C4-2B (cell line): ENCODE results near the gene TEX52.

ENCODE experiments used
- H3K27ac ChIP-seq: fragments of 450-650 bp; 2 replicates; pipeline ENCODE4 v1.5.1; 2017
- ZFX ChIP-seq: fragments of 450-650 bp; IDR thresholded peaks from 2 replicates; pipeline ENCODE4 v1.6.1; 2017
- TF ChIP-seq, protein P1 (sequence below): fragments of 450-650 bp; conservative IDR thresholded peaks from 2 replicates; pipeline ENCODE4 v1.5.1; 2017; ENCODE audit warnings: mild to moderate bottlenecking

TEX52 gene

DNA sequence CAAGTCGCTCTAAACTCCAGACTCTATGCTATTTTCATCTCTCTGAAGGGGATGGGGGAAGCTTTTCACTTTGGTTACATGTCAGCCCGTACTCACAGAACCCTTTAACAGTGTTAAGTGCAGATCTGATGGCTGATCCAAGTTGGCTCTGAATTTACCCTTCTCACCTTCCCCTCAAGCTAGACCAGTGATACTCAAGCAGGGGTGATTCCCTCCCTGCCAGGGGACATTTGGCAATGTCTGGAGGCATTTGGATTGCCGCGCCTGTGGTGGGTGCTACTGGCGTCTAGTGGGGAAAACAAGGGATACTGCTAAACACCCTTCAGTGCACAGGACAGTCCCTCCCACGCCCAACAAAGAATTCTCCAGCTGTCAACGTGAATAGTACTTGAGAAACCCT lies 6.0 kb upstream of the TEX52 start:
- TF ChIP-seq, protein P1, sequence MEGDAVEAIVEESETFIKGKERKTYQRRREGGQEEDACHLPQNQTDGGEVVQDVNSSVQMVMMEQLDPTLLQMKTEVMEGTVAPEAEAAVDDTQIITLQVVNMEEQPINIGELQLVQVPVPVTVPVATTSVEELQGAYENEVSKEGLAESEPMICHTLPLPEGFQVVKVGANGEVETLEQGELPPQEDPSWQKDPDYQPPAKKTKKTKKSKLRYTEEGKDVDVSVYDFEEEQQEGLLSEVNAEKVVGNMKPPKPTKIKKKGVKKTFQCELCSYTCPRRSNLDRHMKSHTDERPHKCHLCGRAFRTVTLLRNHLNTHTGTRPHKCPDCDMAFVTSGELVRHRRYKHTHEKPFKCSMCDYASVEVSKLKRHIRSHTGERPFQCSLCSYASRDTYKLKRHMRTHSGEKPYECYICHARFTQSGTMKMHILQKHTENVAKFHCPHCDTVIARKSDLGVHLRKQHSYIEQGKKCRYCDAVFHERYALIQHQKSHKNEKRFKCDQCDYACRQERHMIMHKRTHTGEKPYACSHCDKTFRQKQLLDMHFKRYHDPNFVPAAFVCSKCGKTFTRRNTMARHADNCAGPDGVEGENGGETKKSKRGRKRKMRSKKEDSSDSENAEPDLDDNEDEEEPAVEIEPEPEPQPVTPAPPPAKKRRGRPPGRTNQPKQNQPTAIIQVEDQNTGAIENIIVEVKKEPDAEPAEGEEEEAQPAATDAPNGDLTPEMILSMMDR, result no peak
- no peak overlapping the region for H3K27ac ChIP-seq

DNA sequence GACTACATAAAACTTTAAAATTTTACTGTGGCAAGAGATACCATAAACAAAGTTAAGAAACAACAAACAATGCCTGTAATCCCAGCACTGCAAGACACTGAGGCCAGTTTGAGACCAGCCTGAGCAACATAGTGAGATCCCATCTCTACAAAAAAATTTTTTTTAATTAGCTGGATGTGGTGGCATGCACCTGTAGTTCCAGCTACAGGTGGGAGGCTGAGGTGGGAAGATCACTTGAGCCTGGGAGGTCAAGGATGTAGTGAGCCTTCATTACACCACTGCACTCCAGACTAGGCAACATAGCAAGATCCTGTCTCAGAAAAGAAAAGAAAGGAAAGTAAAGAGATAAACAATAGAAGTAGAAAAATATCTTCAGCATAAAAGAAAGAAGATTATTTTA lies 3.3 kb upstream of the TEX52 start:
- no peak overlapping the region for H3K27ac ChIP-seq
- TF ChIP-seq ZFX, result no peak
- TF ChIP-seq, protein P1, result no peak

DNA sequence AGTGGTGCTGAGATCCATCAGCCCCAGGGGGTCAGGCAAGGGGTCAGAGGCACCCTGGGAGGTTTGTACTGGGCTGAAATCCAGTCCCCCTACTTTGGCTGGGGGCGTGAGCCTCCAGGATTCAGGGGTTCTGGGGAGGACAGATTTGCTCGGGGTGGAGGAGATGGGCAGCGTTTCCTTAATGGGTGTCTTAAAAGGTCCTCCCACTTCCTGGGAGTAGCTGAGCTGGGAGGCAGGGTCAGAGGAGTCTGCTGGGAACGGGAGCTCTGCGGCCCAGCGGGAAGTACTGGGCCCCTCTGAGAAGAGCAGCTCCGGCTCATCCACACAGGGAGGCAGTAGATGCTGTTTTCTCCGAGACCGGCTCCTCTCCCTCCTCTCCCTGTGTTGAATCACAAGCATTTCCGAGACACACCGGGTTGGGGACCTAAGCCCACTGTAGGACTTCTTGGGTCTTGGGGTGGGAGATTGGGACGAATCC lies 2.1 kb upstream of the TEX52 start:
- TF ChIP-seq ZFX, result no peak
- TF ChIP-seq, protein P1, result no peak
- H3K27ac ChIP-seq, result no peak overlapping the region

DNA sequence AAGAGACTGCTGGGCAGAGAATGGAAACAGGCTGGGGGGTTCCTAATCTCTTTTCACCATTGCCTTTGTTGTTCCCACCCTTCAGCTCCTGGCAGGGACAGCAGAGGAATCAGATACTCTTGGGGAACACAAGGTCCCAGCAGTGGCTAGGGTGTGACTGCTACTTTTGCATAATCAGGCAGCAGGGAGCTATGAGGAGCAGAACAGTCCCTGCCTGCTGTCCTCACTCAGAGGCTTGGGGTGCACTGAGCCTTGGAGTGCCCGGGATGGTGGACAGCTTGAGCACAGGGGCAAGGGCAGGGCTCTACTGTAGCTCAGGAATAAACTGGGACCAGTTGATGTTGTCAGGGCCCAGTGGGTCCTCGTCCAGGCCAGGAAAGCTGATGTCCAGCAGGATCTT lies 1.5 kb upstream of the TEX52 start:
- no peak overlapping the region for H3K27ac ChIP-seq

DNA sequence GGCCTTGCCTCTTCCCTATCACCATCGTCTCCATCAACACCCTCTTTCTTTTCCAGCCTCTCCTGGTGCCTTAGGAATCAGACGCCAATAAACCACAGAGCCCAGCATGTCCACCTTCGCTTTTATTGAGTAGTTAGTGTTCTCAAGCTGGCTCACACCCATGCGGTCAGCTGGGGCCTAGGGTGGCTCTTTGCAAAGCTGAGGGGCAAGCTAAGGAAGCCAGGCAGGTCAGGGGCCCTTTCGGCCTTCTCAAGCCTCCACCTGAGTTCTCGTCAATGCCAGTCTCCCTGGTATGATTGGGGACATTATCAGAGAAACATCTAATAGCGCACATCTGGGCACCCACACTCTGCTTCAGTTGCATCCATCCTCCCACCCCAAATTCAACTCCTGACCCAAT lies 737 bp upstream of the TEX52 start:
- no peak overlapping the region for H3K27ac ChIP-seq
- no peak for TF ChIP-seq ZFX
- TF ChIP-seq, protein P1, result no peak

More for the DNA sequence above, 1.5 kb upstream of the TEX52 start:
- TF ChIP-seq, protein P1, result no peak
- no peak for TF ChIP-seq ZFX

DNA sequence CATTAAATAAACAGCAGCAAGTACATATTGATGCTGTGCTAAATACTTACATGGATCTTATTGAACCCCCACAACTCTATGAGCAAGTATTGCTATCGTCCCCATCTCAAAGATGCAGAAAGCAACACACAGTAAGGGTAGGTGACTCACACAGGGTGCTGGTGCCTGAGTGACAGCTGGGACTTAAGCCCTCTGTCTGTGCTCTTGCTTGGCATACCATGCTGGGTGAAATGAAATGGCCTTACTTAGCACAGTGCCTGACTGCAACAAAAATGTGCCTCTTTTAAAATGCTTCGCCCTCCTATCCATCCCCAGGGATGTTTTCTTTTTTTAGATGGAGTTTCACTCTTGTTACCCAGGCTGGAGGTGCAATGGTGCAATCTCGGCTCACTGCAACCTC lies 788 bp downstream of the TEX52 start:
- H3K27ac ChIP-seq, result no peak overlapping the region
- TF ChIP-seq, protein P1, result no peak
- TF ChIP-seq ZFX, result no peak

DNA sequence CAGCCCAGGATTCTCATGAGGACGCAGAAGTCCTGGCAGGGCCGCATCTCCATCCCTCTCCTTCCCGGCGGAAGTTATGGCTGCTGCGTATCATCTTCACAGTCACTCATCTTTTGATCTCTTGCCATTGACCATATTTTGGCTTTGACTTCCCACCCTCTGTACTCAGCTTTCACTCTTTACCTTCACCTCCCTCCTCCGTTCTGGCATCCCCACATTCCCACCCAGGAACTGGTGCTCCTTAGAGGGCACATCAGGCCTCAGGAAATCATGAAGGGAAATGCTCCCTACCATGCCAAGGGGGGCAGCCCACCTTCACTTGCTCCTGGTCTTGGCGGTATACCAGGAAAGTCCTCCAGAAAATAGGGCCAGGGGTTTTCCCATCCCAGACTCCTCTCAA lies 1.3 kb downstream of the TEX52 start:
- no peak overlapping the region for H3K27ac ChIP-seq
- TF ChIP-seq ZFX, result no peak
- TF ChIP-seq, protein P1, result no peak
